ENCODE results near the gene CHRM3. TPM values are rescaled to one million over a fixed set of nuclear protein-coding genes. Genes with fewer than 3 reads are reported as not detected.
"Not testable (repeated sequence)": the region's sequence is repeated elsewhere in the genome, so short reads cannot be mapped to it uniquely, and the experiment has no call there.

Gene CHRM3
- total and polyA plus RNA-seq, 3 donors from 2014 or later = 6.5 to 11.5 (median 7.5) TPM

DNA sequence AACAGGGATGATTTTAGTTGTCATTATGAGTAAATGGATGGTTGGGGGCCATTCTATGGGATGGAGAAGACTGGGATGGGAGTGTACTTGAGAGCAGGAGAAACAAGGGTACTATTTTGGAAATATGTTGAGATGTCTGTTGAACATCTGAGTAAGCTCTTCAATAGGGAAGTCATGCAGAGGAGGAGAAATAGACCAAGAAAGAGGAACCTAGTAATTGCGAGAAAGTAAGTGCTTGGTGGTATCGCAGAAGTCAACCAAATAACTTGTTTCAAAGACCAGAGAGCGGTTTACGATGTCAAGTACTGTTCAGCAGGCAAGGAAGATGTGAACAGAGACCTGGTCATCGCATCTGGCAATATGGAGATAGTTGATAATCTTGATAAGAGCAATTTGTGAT lies 22.4 kb upstream of the CHRM3 start:
- no peaks in the 10 kb centered on the region for H3K9me3 ChIP-seq
- no peak overlapping the region for H3K4me3 ChIP-seq
- no peak for DNase-seq
- no peaks in the 10 kb centered on the region for H3K27me3 ChIP-seq
- intact Hi-C loops (cut with DNase I; ENCODE audit: low total_unique reads) = no loop called here
- no peak for TF ChIP-seq POLR2A (IDR thresholded peaks at IDR 0.05)
- TF ChIP-seq, protein P1, sequence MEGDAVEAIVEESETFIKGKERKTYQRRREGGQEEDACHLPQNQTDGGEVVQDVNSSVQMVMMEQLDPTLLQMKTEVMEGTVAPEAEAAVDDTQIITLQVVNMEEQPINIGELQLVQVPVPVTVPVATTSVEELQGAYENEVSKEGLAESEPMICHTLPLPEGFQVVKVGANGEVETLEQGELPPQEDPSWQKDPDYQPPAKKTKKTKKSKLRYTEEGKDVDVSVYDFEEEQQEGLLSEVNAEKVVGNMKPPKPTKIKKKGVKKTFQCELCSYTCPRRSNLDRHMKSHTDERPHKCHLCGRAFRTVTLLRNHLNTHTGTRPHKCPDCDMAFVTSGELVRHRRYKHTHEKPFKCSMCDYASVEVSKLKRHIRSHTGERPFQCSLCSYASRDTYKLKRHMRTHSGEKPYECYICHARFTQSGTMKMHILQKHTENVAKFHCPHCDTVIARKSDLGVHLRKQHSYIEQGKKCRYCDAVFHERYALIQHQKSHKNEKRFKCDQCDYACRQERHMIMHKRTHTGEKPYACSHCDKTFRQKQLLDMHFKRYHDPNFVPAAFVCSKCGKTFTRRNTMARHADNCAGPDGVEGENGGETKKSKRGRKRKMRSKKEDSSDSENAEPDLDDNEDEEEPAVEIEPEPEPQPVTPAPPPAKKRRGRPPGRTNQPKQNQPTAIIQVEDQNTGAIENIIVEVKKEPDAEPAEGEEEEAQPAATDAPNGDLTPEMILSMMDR (IDR thresholded peaks at IDR 0.05) = no peak
- WGBS, 2 donors = 87 to 95% methylated on average over 5 of the region's 5 CpGs
- no peaks in the 10 kb centered on the region for H3K36me3 ChIP-seq (ENCODE audit: low read depth, missing control alignments)
- H3K27ac ChIP-seq = no peak overlapping the region
- no peaks in the 10 kb centered on the region for H3K4me1 ChIP-seq

DNA sequence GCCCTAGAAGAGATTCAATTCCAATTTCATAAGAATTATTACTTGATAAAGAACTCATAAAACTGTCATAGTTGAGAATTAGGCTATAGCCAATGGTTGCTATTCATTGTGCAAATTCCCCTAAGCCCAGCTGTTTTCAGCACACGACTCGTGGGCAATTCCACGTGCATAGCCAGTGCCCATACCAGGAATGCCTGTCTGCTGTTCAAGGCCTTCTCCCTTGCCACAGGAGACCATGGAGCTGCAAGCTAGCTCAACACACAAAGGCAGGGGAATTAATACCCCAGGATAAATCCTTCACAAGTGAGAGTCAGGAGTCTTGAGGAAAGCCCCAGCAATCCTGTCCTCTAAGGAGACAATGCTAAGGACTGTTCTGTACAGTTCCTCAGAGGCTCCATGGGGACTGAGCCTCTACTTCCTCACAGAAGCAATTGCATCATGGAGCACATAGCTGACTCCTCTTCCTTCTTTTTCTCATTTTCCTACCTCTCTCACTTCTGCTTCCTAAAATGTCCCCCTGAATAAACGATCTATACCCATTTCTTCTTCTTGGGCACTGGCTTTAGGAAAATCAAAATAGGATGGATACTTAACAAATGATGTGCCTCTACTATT lies 19.1 kb upstream of the CHRM3 start:
- Histone ChIP-seq H3K27me3 (no peaks in the 10 kb centered on the region), H3K27ac (no peak overlapping the region), H3K4me3 (no peak overlapping the region), H3K4me1 (no peaks in the 10 kb centered on the region), H3K9me3 (no peaks in the 10 kb centered on the region), H3K36me3 (ENCODE audit: low read depth, missing control alignments) (no peaks in the 10 kb centered on the region)
- intact Hi-C loops (cut with DNase I; ENCODE audit: low total_unique reads) = no loop called here
- no peak for DNase-seq
- WGBS, 2 donors = 70 to 73% methylated on average over 4 of the region's 4 CpGs
- TF ChIP-seq, protein P1 (IDR thresholded peaks at IDR 0.05) = no peak
- TF ChIP-seq POLR2A (IDR thresholded peaks at IDR 0.05) = no peak

DNA sequence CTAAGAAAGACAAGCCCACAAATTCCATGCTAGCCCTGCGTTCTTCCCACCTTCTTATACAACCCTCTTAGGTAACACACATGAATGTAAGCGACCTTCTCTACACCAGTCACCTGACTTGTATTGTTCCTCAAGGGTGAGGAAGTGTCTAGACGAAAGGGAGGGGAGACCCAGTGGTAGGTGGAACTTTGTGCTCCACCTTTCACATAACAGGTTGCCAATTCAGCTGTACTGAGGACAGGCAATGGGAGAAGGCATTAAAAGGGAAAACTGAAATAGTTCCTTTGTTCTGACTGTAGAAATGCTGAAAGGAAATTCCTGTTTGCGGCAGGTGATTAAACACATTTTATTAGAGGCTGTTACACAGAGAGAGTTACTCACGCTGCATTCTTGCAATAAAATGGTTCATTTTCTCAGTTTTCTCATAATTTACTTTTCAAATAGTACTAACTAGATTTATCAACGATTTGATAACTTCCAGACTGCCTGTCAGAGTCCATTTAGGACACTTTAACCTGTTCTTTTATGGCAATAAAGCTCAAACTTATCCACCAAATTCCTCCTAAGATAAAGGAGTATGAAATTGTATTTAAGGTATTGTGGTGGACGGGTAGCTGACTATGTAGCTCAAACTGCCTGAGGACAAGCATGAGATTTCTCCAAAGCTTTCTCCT lies 17.8 kb upstream of the CHRM3 start:
- 80 to 81% methylated on average over 7 of the region's 7 CpGs for WGBS, 2 donors
- no peak for DNase-seq
- TF ChIP-seq, protein P1 (IDR thresholded peaks at IDR 0.05) = no peak
- no peak for TF ChIP-seq POLR2A (IDR thresholded peaks at IDR 0.05)
- Histone ChIP-seq H3K27me3 (no peaks in the 10 kb centered on the region), H3K36me3 (ENCODE audit: low read depth, missing control alignments) (no peaks in the 10 kb centered on the region), H3K9me3 (no peaks in the 10 kb centered on the region), H3K4me1 (no peaks in the 10 kb centered on the region), H3K27ac (no peak overlapping the region), H3K4me3 (no peak overlapping the region)
- intact Hi-C loops (cut with DNase I; ENCODE audit: low total_unique reads) = no loop called here

DNA sequence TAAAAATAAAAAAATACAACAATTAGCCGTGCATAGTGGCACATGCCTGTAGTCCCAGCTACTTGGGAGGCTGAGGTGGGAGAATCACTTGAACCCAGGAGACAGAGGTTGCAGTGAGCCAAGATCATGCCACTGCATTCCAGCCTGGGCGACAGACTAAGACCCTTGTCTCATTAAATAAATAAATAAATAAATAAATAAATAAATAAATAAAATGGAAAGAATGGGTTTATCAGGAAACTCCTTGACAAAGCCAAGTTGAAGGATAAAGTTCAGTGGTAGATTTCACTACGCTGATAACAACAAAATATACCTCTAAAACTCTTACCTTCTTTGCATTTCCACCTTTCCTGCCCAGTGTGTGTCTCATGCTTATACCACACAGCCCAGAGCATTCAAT lies 15.5 kb upstream of the CHRM3 start:
- intact Hi-C loops (cut with DNase I; ENCODE audit: low total_unique reads); H3K36me3 ChIP-seq (ENCODE audit: low read depth, missing control alignments); DNase-seq; H3K4me1 ChIP-seq; H3K27me3 ChIP-seq; H3K4me3 ChIP-seq; H3K27ac ChIP-seq; H3K9me3 ChIP-seq: not testable (repeated sequence)
- WGBS, 2 donors = 61 to 62% methylated on average over 3 of the region's 3 CpGs

DNA sequence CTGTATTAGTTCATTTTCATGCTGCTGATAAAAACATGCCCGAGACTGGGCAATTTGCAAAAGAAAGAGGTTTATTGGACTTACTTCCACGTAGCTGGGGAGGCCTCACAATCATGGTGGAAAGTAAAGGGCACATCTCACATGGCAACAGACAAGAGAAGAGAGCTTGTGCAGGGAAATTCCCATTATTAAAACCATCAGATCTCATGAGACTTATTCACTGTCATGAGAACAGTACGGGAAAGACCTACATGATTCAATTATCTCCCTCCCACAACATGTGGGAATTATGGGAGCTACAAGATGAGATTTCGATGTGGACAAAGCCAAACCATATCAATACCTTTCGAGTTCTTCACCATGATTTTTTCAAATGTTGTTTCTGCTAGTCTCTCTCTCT lies 3.7 kb upstream of the CHRM3 start:
- TF ChIP-seq, protein P1 (IDR thresholded peaks at IDR 0.05) = no peak
- TF ChIP-seq POLR2A (IDR thresholded peaks at IDR 0.05) = no peak
- 85 to 92% methylated on average over 5 of the region's 5 CpGs for WGBS, 2 donors
- DNase-seq = no peak
- Histone ChIP-seq H3K4me3 (no peak overlapping the region), H3K27ac (no peak overlapping the region), H3K27me3 (no peaks in the 10 kb centered on the region), H3K4me1 (peaks cover 3% of the 10 kb centered on the region), H3K36me3 (ENCODE audit: low read depth, missing control alignments) (no peaks in the 10 kb centered on the region), H3K9me3 (no peaks in the 10 kb centered on the region)
- intact Hi-C loops (cut with DNase I; ENCODE audit: low total_unique reads) = no loop called here

Measured in testis (tissue), 3 donors.